Mammary epithelial cell (primary cell): Measurements from ENCODE around the gene FBXO15.

Source experiments
- EZH2 ChIP-seq: IDR thresholded peaks from 2 replicates; pipeline ENCODE4 v1.6.1; 2012; ENCODE audit warnings: low read length, inconsistent platforms, borderline replicate concordance
- TF ChIP-seq, protein P1 (sequence below), 2 donors: IDR thresholded peaks in 1 of 2; conservative IDR thresholded peaks in 1 of 2; 2 replicates each; pipeline ENCODE4 v1.5.1; 2011 to 2012; ENCODE audit warnings: inconsistent platforms in 2 of 2, low read length in 2 of 2, mild to moderate bottlenecking in 2 of 2, control low read depth in 1 of 2, low read depth in 1 of 2; ENCODE audit not compliant: insufficient read depth in 1 of 2; ENCODE audit errors: extremely low read depth in 1 of 2

GRCh38 chr18:74084184-74084855 lies 63.3 kb downstream of the FBXO15 start:
- TF ChIP-seq, protein P1, sequence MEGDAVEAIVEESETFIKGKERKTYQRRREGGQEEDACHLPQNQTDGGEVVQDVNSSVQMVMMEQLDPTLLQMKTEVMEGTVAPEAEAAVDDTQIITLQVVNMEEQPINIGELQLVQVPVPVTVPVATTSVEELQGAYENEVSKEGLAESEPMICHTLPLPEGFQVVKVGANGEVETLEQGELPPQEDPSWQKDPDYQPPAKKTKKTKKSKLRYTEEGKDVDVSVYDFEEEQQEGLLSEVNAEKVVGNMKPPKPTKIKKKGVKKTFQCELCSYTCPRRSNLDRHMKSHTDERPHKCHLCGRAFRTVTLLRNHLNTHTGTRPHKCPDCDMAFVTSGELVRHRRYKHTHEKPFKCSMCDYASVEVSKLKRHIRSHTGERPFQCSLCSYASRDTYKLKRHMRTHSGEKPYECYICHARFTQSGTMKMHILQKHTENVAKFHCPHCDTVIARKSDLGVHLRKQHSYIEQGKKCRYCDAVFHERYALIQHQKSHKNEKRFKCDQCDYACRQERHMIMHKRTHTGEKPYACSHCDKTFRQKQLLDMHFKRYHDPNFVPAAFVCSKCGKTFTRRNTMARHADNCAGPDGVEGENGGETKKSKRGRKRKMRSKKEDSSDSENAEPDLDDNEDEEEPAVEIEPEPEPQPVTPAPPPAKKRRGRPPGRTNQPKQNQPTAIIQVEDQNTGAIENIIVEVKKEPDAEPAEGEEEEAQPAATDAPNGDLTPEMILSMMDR (conservative IDR thresholded peaks at IDR 0.05 in 1 of 2, IDR thresholded peaks at IDR 0.05 in 1 of 2; ENCODE audit: extremely low read depth in 1 of 2, insufficient read depth in 1 of 2, low read depth in 1 of 2, low read length in 2 of 2) = no peak
- no peak for TF ChIP-seq EZH2
